IMR-90 (cell line): ENCODE data around the gene CYP27B1. TPM values are rescaled to one million over a fixed set of nuclear protein-coding genes. Genes with fewer than 3 reads are reported as not detected.

Source experiments
- ATAC-seq: fragments of 200-7000 bp; cut with Tn5 transposase; 2 replicates; pipeline ENCODE4 v1.9.1; 2020; ENCODE audit warnings: low read depth, mild to moderate bottlenecking, moderate library complexity
- BruUV-seq: library from RNA; stranded (reverse); fragments of 400-500 nt; replicated peaks from 2 replicates; lab custom pipeline; 2021; lab: Mats Ljungman, UMichigan
- CTCF ChIA-PET: fragments of 300-600 bp; formaldehyde crosslinking; extraction: SDS; loops from one replicate; lab custom pipeline; 2021; ENCODE audit warnings: antibody characterized with exemption; lab: Yijun Ruan, JAX
- POLR2A ChIA-PET: fragments of 300-600 bp; sonication (Branson Sonifier 250); formaldehyde crosslinking; loops from one replicate; lab custom pipeline; 2022; ENCODE audit warnings: antibody characterized with exemption; ENCODE audit not compliant: unreplicated experiment; lab: Charles Lee
- DNase-seq: peaks from one replicate; pipeline ENCODE4 v3.0.0; 2013
- H2AFZ ChIP-seq: replicated peaks from 2 replicates; pipeline ENCODE3; 2013; ENCODE audit warnings: low read length, mild to moderate bottlenecking; ENCODE audit not compliant: poor library complexity
- H2AK5ac ChIP-seq: 2 replicates; pipeline ENCODE4 v1.6.1; 2013; ENCODE audit warnings: low read depth, low read length, inconsistent platforms
- H2AK9ac ChIP-seq: replicated peaks from 2 replicates; pipeline ENCODE3; 2013; ENCODE audit warnings: mild to moderate bottlenecking, low read depth, low read length, moderate library complexity; ENCODE audit not compliant: poor library complexity
- H2BK120ac ChIP-seq: 2 replicates; pipeline ENCODE4 v1.6.1; 2013; ENCODE audit warnings: low read depth, low read length, inconsistent platforms
- H2BK15ac ChIP-seq: 3 replicates; pipeline ENCODE4 v1.6.1; 2013; ENCODE audit warnings: low read depth, low read length, inconsistent platforms
- H2BK20ac ChIP-seq: 2 replicates; pipeline ENCODE4 v1.6.1; 2013; ENCODE audit warnings: low read depth, mild to moderate bottlenecking, inconsistent platforms, low read length, moderate library complexity
- H2BK5ac ChIP-seq: 2 replicates; pipeline ENCODE4 v1.6.1; 2013; ENCODE audit warnings: mild to moderate bottlenecking, low read depth, low read length, inconsistent platforms; ENCODE audit not compliant: poor library complexity, severe bottlenecking
- H3K14ac ChIP-seq: replicated peaks from 2 replicates; pipeline ENCODE4 v1.6.1; 2013; ENCODE audit warnings: low read depth, low read length, inconsistent platforms
- H3K18ac ChIP-seq: 2 replicates; pipeline ENCODE4 v1.6.1; 2013; ENCODE audit warnings: low read depth, low read length, control low read depth
- H3K23ac ChIP-seq: 2 replicates; pipeline ENCODE4 v1.6.1; 2013; ENCODE audit warnings: low read depth, low read length, inconsistent platforms
- H3K27ac ChIP-seq: 2 replicates; pipeline ENCODE4 v1.5.1; 2013; ENCODE audit warnings: mild to moderate bottlenecking, control low read depth, low read length; ENCODE audit not compliant: insufficient read depth
- H3K27me3 ChIP-seq: 2 replicates; pipeline ENCODE4 v1.6.1; 2013; ENCODE audit warnings: low read length; ENCODE audit not compliant: control insufficient read depth, insufficient read depth
- H3K36me3 ChIP-seq: 2 replicates; pipeline ENCODE4 v1.6.1; 2013; ENCODE audit warnings: low read length, mixed read lengths; ENCODE audit not compliant: control insufficient read depth, insufficient read depth
- H3K4ac ChIP-seq: 2 replicates; pipeline ENCODE4 v1.6.1; 2013; ENCODE audit warnings: low read depth, low read length, inconsistent platforms
- H3K4me1 ChIP-seq: 2 replicates; pipeline ENCODE4 v1.6.1; 2013; ENCODE audit warnings: low read length, mixed read lengths; ENCODE audit not compliant: control insufficient read depth, insufficient read depth
- H3K4me2 ChIP-seq: 2 replicates; pipeline ENCODE4 v1.6.1; 2013; ENCODE audit warnings: low read depth, mild to moderate bottlenecking, control low read depth, low read length, moderate library complexity
- H3K4me3 ChIP-seq: 2 replicates; pipeline ENCODE4 v1.5.1; 2013; ENCODE audit warnings: low read depth, mild to moderate bottlenecking, control low read depth, low read length, moderate library complexity; ENCODE audit not compliant: insufficient read depth
- H3K56ac ChIP-seq: 2 replicates; pipeline ENCODE4 v1.6.1; 2013; ENCODE audit warnings: low read length, inconsistent platforms; ENCODE audit not compliant: insufficient read depth; ENCODE audit errors: extremely low read depth
- H3K79me1 ChIP-seq, 2 experiments: 2 replicates each; pipeline ENCODE4 v1.6.1; 2013; ENCODE audit warnings: low read length in 2 of 2, inconsistent platforms in 1 of 2, low read depth in 1 of 2
- H3K9ac ChIP-seq: 2 replicates; pipeline ENCODE4 v1.6.1; 2013; ENCODE audit warnings: low read depth, low read length, control low read depth
- H3K9me1 ChIP-seq: 2 replicates; pipeline ENCODE4 v1.6.1; 2013; ENCODE audit warnings: low read length, inconsistent platforms; ENCODE audit not compliant: insufficient read depth
- H3K9me3 ChIP-seq: 2 replicates; pipeline ENCODE4 v1.6.1; 2013; ENCODE audit warnings: low read length; ENCODE audit not compliant: control insufficient read depth, insufficient read depth
- H4K20me1 ChIP-seq: 2 replicates; pipeline ENCODE4 v1.6.1; 2013; ENCODE audit warnings: low read length, inconsistent platforms; ENCODE audit not compliant: insufficient read depth
- H4K5ac ChIP-seq: 2 replicates; pipeline ENCODE4 v1.6.1; 2013; ENCODE audit warnings: mild to moderate bottlenecking, low read depth, low read length, control low read depth
- H4K8ac ChIP-seq, 2 experiments: 2 replicates each; pipeline ENCODE4 v1.6.1; 2013; ENCODE audit warnings: low read depth in 2 of 2, low read length in 2 of 2, control low read depth in 1 of 2, inconsistent platforms in 1 of 2
- H4K91ac ChIP-seq: 2 replicates; pipeline ENCODE4 v1.6.1; 2013; ENCODE audit warnings: low read depth, low read length, inconsistent platforms; ENCODE audit not compliant: insufficient read depth
- BHLHE40 ChIP-seq: fragments of 150-350 bp; IDR thresholded peaks from 2 replicates; pipeline ENCODE4 v1.6.1; 2016; ENCODE audit warnings: mild to moderate bottlenecking, low read depth, low read length
- CEBPB ChIP-seq: IDR thresholded peaks from 2 replicates; pipeline ENCODE4 v1.6.1; 2012; ENCODE audit warnings: low read depth, low read length, improper control_type of control experiment
- CHD1 ChIP-seq: IDR thresholded peaks from 2 replicates; pipeline ENCODE4 v1.6.1; 2012; ENCODE audit warnings: low read depth, low read length, improper control_type of control experiment
- CTCF ChIP-seq: conservative IDR thresholded peaks from 2 replicates; pipeline ENCODE4 v1.5.1; 2012; ENCODE audit warnings: mild to moderate bottlenecking, low read depth, low read length, improper control_type of control experiment
- ELK1 ChIP-seq: fragments of 150-350 bp; IDR thresholded peaks from 2 replicates; pipeline ENCODE4 v1.6.1; 2016; ENCODE audit warnings: low read depth, mild to moderate bottlenecking, low read length, moderate library complexity, borderline replicate concordance
- FOS ChIP-seq: fragments of 150-350 bp; IDR thresholded peaks from 2 replicates; pipeline ENCODE4 v1.6.1; 2016; ENCODE audit warnings: low read depth, low read length
- MAZ ChIP-seq: IDR thresholded peaks from 2 replicates; pipeline ENCODE4 v1.6.1; 2012; ENCODE audit warnings: low read depth, mild to moderate bottlenecking, low read length, improper control_type of control experiment, moderate library complexity, borderline replicate concordance
- MXI1 ChIP-seq: IDR thresholded peaks from 2 replicates; pipeline ENCODE4 v1.6.1; 2012; ENCODE audit warnings: low read depth, mild to moderate bottlenecking, low read length, moderate library complexity, borderline replicate concordance
- NFE2L2 ChIP-seq: fragments of 150-350 bp; IDR thresholded peaks from 2 replicates; pipeline ENCODE4 v1.6.1; 2016; ENCODE audit warnings: low read depth, mild to moderate bottlenecking, low read length
- POLR2A ChIP-seq: IDR thresholded peaks from 2 replicates; pipeline ENCODE4 v1.6.1; 2012; ENCODE audit warnings: mild to moderate bottlenecking, low read depth, low read length
- RAD21 ChIP-seq: IDR thresholded peaks from 2 replicates; pipeline ENCODE4 v1.6.1; 2012; ENCODE audit warnings: low read length, improper control_type of control experiment
- RCOR1 ChIP-seq: IDR thresholded peaks from 2 replicates; pipeline ENCODE4 v1.6.1; 2012; ENCODE audit warnings: mild to moderate bottlenecking, low read length, improper control_type of control experiment; ENCODE audit not compliant: insufficient replicate concordance
- RFX5 ChIP-seq: IDR thresholded peaks from 2 replicates; pipeline ENCODE4 v1.8.0; 2012; ENCODE audit warnings: low read depth, mild to moderate bottlenecking, low read length, moderate library complexity
- SMC3 ChIP-seq: fragments of 150-350 bp; IDR thresholded peaks from 2 replicates; pipeline ENCODE4 v1.6.1; 2016; ENCODE audit warnings: low read depth, mild to moderate bottlenecking, antibody characterized with exemption, low read length, moderate library complexity
- USF2 ChIP-seq: fragments of 150-350 bp; IDR thresholded peaks from 2 replicates; pipeline ENCODE4 v1.6.1; 2017; ENCODE audit warnings: mild to moderate bottlenecking, antibody characterized with exemption, low read length, low read depth
- WGBS, 2 experiments: methylation state at CpG; one replicate each; pipeline versions ENCODE4 v1.1.5 to v1.1.7; 2013; ENCODE audit warnings: missing lambda C conversion rate in 2 of 2; ENCODE audit not compliant: insufficient read length in 1 of 2; ENCODE audit errors: extremely low coverage in 2 of 2; 5-methylcytosine and 5-hydroxymethylcytosine counted together
- dilution Hi-C: fragments of 300-500 bp; cut with HindIII; formaldehyde crosslinking; loops from one replicate; pipeline ENCODE4 v1.14.3; 2018; ENCODE audit warnings: low sequenced_read_pairs; ENCODE audit not compliant: unreplicated experiment
- in situ Hi-C: fragments of 300-500 bp; cut with MboI; formaldehyde crosslinking; loops from 3 replicates; pipeline ENCODE4 v1.14.3; 2019; ENCODE audit warnings: low sequenced_read_pairs, inconsistent platforms, mixed read lengths
- intact Hi-C: fragments of 100-400 bp; cut with micrococcal nuclease; formaldehyde crosslinking; loops from 2 replicates; pipeline ENCODE4 v1.10.0; 2022
- polyA plus RNA-seq, 3 experiments: library from polyadenylated mRNA; depleted of rRNA; stranded (reverse); fragments of >200 nt; gene quantifications; 2 replicates each; pipeline ENCODE4 v1.2.3, GENCODE V29; 2012; ENCODE audit warnings: low replicate concordance in 1 of 3
- total RNA-seq: library from RNA; depleted of rRNA; stranded (reverse); fragments of >200 nt; gene quantifications from 2 replicates; pipeline ENCODE4 v1.2.3, GENCODE V29; 2012

CYP27B1 gene
- total and polyA plus RNA-seq, 2 of the 4 experiments (the other 2 are of a cell fraction), result 0.36 to 1.3 TPM

- Histone ChIP-seq H3K4ac (no peak overlapping the region), H3K27me3 (peaks cover 43% of the 10 kb centered on the region), H4K20me1 (no peaks in the 10 kb centered on the region), H3K14ac (no peak overlapping the region), H3K27ac (no peak overlapping the region), H3K23ac (no peak overlapping the region), H3K4me1 (peaks cover 8% of the 10 kb centered on the region; the same call in 1 of the 2 replicates), H3K18ac (no peak overlapping the region), H2AK5ac (no peak overlapping the region), H4K91ac (no peak overlapping the region), H3K79me1 (no peaks in the 10 kb centered on the region), H3K9me3 (peaks cover 2% of the 10 kb centered on the region; the same call in 1 of the 2 replicates), H3K36me3 (no peaks in the 10 kb centered on the region; the same call in 1 of the 2 replicates), H4K5ac (no peak overlapping the region), H3K4me3 (no peak overlapping the region), H3K9ac (no peak overlapping the region), H2BK20ac (no peak overlapping the region), H2AK9ac (no peak overlapping the region), H2BK15ac (no peak overlapping the region), H2AFZ (peak overlapping the region; percentile 82), H3K9me1 (0 out of 2 replicates have a peak, but pooled peaks cover 3% of the 10 kb centered on the region), H4K8ac (no peak overlapping the region), H2BK120ac (no peak overlapping the region), H2BK5ac (no peak overlapping the region), H3K56ac (no peak overlapping the region), H3K4me2 (no peak overlapping the region)
- ChIA-PET POLR2A (no interaction called here), CTCF (no interaction called here)
- intact Hi-C loops, result no loop called here
- 49% methylated on average over 4 of the region's 6 CpGs; no CpG with 5 or more reads in 1 of the 2 experiments for WGBS, 2 experiments
- no TSS peak for BruUV-seq
- no peak for ATAC-seq
- dilution Hi-C loops, result no loop called here
- in situ Hi-C loops, result no loop called here
- DNase-seq, result no peak
- TF ChIP-seq RAD21, result no peak
- no peak for TF ChIP-seq MXI1
- TF ChIP-seq BHLHE40, result no peak
- no peak for TF ChIP-seq FOS
- no peak for TF ChIP-seq RFX5
- TF ChIP-seq MAZ, result no peak
- TF ChIP-seq NFE2L2, result no peak
- TF ChIP-seq CTCF, result no peak
- TF ChIP-seq ELK1, result no peak
- no peak for TF ChIP-seq SMC3
- TF ChIP-seq USF2, result no peak
- no peak for TF ChIP-seq RCOR1
- TF ChIP-seq POLR2A, result no peak
- TF ChIP-seq CEBPB, result no peak
- no peak for TF ChIP-seq CHD1
Measured at GRCh38 chr12:57763881-57764661, 2.8 kb downstream of the CYP27B1 start.
